OCI-LY7 (cell line): ENCODE measurements around the gene ANKRD10.

Experiments
- CTCF ChIP-seq: fragments of 200-600 bp; sonication (generic); conservative IDR thresholded peaks from 2 replicates; pipeline ENCODE4 v1.5.1; 2014; ENCODE audit warnings: mild to moderate bottlenecking, antibody characterized with exemption, low read length, moderate library complexity, mixed read lengths
- EZH2phosphoT487 ChIP-seq: fragments of 200-600 bp; sonication (generic); IDR thresholded peaks from 2 replicates; pipeline ENCODE4 v1.6.1; 2018; ENCODE audit warnings: low read depth, borderline replicate concordance, mild to moderate bottlenecking, mixed run types, antibody characterized with exemption, low read length, moderate library complexity, mixed read lengths

- TF ChIP-seq CTCF: no peak
- no peak for TF ChIP-seq EZH2phosphoT487
Observed at GRCh38 chr13:110924639-110924934, 9.7 kb upstream of the ANKRD10 start.
